ENCODE results near the gene ANKS1A.

GRCh38 chr6:35078226-35078850, 189.3 kb downstream of the ANKS1A start:
- TF ChIP-seq, protein P1, sequence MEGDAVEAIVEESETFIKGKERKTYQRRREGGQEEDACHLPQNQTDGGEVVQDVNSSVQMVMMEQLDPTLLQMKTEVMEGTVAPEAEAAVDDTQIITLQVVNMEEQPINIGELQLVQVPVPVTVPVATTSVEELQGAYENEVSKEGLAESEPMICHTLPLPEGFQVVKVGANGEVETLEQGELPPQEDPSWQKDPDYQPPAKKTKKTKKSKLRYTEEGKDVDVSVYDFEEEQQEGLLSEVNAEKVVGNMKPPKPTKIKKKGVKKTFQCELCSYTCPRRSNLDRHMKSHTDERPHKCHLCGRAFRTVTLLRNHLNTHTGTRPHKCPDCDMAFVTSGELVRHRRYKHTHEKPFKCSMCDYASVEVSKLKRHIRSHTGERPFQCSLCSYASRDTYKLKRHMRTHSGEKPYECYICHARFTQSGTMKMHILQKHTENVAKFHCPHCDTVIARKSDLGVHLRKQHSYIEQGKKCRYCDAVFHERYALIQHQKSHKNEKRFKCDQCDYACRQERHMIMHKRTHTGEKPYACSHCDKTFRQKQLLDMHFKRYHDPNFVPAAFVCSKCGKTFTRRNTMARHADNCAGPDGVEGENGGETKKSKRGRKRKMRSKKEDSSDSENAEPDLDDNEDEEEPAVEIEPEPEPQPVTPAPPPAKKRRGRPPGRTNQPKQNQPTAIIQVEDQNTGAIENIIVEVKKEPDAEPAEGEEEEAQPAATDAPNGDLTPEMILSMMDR (conservative IDR thresholded peaks at IDR 0.05; ENCODE audit: low read depth, low read length) = no peak
- TF ChIP-seq EZH2 (IDR thresholded peaks at IDR 0.05; ENCODE audit: borderline replicate concordance, low read depth, low read length, poor library complexity, severe bottlenecking) = no peak
